DND-41 (cell line): Measurements from ENCODE around the gene ZNF629.

Source experiments
- ATAC-seq: fragments of 200-7000 bp; cut with Tn5 transposase; 3 replicates; pipeline ENCODE4 v1.9.1; 2021; ENCODE audit warnings: low read depth; ENCODE audit not compliant: insufficient read depth
- DNase-seq: peaks from one replicate; pipeline ENCODE4 v3.0.0-alpha.2; 2020
- H2AFZ ChIP-seq: 2 replicates; pipeline ENCODE4 v1.6.0; 2012; ENCODE audit warnings: low read depth, low read length
- H3K27ac ChIP-seq: 2 replicates; pipeline ENCODE4 v1.5.1; 2012; ENCODE audit warnings: low read length, inconsistent platforms
- H3K27me3 ChIP-seq: fragments of 200-600 bp; sonication (generic); 2 replicates; pipeline ENCODE4 v1.6.0; 2012; ENCODE audit warnings: low read length, mild to moderate bottlenecking, inconsistent platforms; ENCODE audit not compliant: insufficient read depth, poor library complexity
- H3K36me3 ChIP-seq: 2 replicates; pipeline ENCODE4 v1.5.1; 2012; ENCODE audit warnings: low read length, inconsistent platforms; ENCODE audit not compliant: insufficient read depth
- H3K4me1 ChIP-seq: 2 replicates; pipeline ENCODE4 v1.5.1; 2012; ENCODE audit warnings: mild to moderate bottlenecking, low read length; ENCODE audit not compliant: insufficient read depth
- H3K4me2 ChIP-seq: 2 replicates; pipeline ENCODE4 v1.6.0; 2012; ENCODE audit warnings: mild to moderate bottlenecking, moderate library complexity, low read length, inconsistent platforms; ENCODE audit not compliant: insufficient read depth
- H3K4me3 ChIP-seq, 2 experiments: fragments of 200-600 bp in 1 of 2; shearing (Covaris generic) in 1 of 2; 2 replicates each; pipeline ENCODE4 v1.5.1; 2012 to 2016; ENCODE audit warnings: inconsistent platforms in 2 of 2, low read length in 2 of 2, mild to moderate bottlenecking in 2 of 2, low read depth in 1 of 2, moderate library complexity in 1 of 2
- H3K79me2 ChIP-seq: 2 replicates; pipeline ENCODE4 v1.6.0; 2012; ENCODE audit warnings: low read length, inconsistent platforms; ENCODE audit not compliant: insufficient read depth
- H3K9ac ChIP-seq: 2 replicates; pipeline ENCODE4 v1.6.0; 2012; ENCODE audit warnings: low read depth, mild to moderate bottlenecking, inconsistent platforms, low read length, moderate library complexity
- H3K9me3 ChIP-seq: 2 replicates; pipeline ENCODE4 v1.5.1; 2012; ENCODE audit warnings: low read length, moderate library complexity, mild to moderate bottlenecking, inconsistent platforms; ENCODE audit not compliant: insufficient read depth, severe bottlenecking
- H4K20me1 ChIP-seq: 2 replicates; pipeline ENCODE4 v1.6.0; 2012; ENCODE audit warnings: low read length; ENCODE audit not compliant: insufficient read depth
- EZH2 ChIP-seq: IDR thresholded peaks from 3 replicates; pipeline ENCODE4 v1.6.1; 2012; ENCODE audit warnings: borderline replicate concordance, low read depth, mild to moderate bottlenecking, moderate library complexity, low read length, inconsistent platforms; ENCODE audit not compliant: severe bottlenecking
- TF ChIP-seq, protein P1 (sequence below): IDR thresholded peaks from 2 replicates; pipeline ENCODE4 v1.5.1; 2012; ENCODE audit warnings: borderline replicate concordance, low read length, moderate library complexity, mild to moderate bottlenecking; ENCODE audit not compliant: poor library complexity, severe bottlenecking; ENCODE audit errors: extremely low read depth

ZNF629 gene

DNA sequence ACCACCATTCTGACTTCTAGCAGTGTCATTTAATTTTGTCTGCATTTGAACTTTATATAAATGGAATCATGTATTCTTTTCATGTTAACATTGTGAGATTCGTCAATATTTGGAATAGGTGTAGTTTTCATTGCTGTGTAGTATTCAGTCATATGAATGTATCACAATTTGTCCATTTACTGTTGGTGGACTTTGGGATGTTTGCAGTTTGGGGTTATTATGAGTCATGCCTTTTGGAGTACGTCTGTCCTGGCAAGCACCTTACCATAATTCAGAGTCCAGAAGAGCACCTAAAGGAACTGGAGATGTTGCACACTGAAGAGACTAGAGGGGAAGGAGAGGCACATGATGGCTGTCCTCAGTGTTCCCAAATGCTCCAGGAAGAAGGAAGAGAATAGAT lies 41.9 kb downstream of the ZNF629 start:
- no peaks in the 10 kb centered on the region for H3K27me3 ChIP-seq
- H3K36me3 ChIP-seq: peaks cover 39% of the 10 kb centered on the region
- no peak for TF ChIP-seq EZH2
- TF ChIP-seq, protein P1, sequence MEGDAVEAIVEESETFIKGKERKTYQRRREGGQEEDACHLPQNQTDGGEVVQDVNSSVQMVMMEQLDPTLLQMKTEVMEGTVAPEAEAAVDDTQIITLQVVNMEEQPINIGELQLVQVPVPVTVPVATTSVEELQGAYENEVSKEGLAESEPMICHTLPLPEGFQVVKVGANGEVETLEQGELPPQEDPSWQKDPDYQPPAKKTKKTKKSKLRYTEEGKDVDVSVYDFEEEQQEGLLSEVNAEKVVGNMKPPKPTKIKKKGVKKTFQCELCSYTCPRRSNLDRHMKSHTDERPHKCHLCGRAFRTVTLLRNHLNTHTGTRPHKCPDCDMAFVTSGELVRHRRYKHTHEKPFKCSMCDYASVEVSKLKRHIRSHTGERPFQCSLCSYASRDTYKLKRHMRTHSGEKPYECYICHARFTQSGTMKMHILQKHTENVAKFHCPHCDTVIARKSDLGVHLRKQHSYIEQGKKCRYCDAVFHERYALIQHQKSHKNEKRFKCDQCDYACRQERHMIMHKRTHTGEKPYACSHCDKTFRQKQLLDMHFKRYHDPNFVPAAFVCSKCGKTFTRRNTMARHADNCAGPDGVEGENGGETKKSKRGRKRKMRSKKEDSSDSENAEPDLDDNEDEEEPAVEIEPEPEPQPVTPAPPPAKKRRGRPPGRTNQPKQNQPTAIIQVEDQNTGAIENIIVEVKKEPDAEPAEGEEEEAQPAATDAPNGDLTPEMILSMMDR: no peak
- no peak overlapping the region for H3K4me2 ChIP-seq
- H4K20me1 ChIP-seq: peaks cover 9% of the 10 kb centered on the region; the same call in 1 of the 2 replicates
- H3K4me1 ChIP-seq: peaks cover 21% of the 10 kb centered on the region
- H3K9me3 ChIP-seq: no peaks in the 10 kb centered on the region
- ATAC-seq: no peak
- H3K27ac ChIP-seq: no peak overlapping the region
- H2AFZ ChIP-seq: no peak overlapping the region
- no peak overlapping the region for H3K4me3 ChIP-seq
- H3K79me2 ChIP-seq: peaks cover 17% of the 10 kb centered on the region
- no peak for DNase-seq
- H3K9ac ChIP-seq: no peak overlapping the region

DNA sequence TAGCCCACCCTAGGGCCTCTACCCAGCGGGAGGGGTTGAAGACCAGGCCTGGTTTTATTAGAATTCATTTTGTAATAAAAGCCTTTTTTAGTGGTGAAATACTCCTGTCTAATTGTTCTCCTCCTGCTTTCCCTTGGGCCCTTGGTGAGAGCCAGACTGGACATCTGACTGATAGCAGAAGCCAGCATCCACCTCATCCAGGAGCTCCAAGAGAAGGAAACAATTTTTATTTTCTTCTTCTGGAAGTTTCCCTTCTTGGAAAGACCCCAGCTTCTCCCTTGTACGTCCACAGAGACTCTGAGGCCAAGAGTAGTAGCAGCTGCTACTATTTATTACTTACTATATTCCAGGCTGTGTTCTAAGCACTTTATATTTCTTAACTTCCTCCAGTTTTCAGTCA lies 42.8 kb downstream of the ZNF629 start:
- Histone ChIP-seq H3K79me2 (peaks cover 8% of the 10 kb centered on the region), H3K4me2 (no peak overlapping the region), H3K4me1 (peaks cover 12% of the 10 kb centered on the region), H3K9me3 (no peaks in the 10 kb centered on the region), H3K36me3 (peaks cover 43% of the 10 kb centered on the region), H3K27ac (no peak overlapping the region), H4K20me1 (peaks cover 10% of the 10 kb centered on the region), H2AFZ (no peak overlapping the region), H3K9ac (no peak overlapping the region), H3K27me3 (no peaks in the 10 kb centered on the region), H3K4me3 (no peak overlapping the region)
- ATAC-seq: no peak
- DNase-seq: no peak
- TF ChIP-seq EZH2: no peak
- TF ChIP-seq, protein P1: no peak

DNA sequence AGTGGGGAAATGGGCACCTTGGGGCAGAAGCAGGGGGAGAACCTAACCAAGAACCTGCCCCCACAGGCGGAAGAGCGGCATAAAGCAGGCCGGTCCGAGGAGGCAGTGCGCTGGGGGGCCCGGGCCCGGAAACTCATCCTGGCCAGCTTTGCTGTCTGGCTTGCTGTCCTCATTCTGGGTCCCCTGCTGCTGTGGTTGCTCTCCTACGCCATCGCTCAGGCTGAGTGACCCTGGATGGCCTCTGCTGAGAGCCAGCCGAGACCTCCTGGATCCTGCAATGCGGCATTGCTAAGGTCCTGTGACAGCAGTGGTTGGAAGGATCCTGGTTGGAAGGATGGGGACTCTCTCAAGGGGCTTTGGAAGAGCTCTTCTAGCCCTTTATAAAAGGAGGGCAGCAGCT lies 43.3 kb downstream of the ZNF629 start:
- Histone ChIP-seq H3K27me3 (no peaks in the 10 kb centered on the region), H3K4me1 (peaks cover 10% of the 10 kb centered on the region), H2AFZ (no peak overlapping the region), H3K4me2 (no peak overlapping the region), H3K9me3 (no peaks in the 10 kb centered on the region), H3K36me3 (peaks cover 48% of the 10 kb centered on the region), H4K20me1 (peaks cover 13% of the 10 kb centered on the region), H3K9ac (no peak overlapping the region), H3K79me2 (peaks cover 5% of the 10 kb centered on the region), H3K4me3 (no peak overlapping the region), H3K27ac (no peak overlapping the region)
- no peak for DNase-seq
- no peak for ATAC-seq
- TF ChIP-seq, protein P1: no peak
- TF ChIP-seq EZH2: no peak

DNA sequence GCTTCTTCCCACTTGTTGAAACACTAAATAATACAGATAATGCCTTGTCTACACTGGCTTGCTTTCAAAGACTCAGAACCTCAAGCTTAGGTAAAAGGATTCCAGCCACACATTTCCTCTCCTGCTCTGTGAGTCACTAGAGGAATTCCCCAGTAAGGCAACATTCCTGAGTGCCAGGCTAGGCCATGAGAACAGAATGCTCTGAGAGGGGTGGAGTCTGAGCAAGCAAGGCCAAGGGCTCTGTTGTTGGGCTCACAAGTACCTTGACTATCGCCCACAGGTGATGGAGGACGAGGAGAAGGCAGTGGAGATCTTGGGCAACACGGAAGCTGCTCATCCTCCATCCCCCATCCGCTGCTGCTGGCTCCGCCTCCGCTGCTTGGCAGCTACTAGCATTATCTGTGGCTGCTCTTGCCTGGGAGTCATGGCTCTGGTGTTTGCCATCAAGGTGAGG lies 45.5 kb downstream of the ZNF629 start:
- peaks cover 70% of the 10 kb centered on the region for H3K36me3 ChIP-seq
- ATAC-seq: no peak
- no peak for DNase-seq

More for the DNA sequence above, 45.5 kb downstream of the ZNF629 start:
- no peak overlapping the region for H2AFZ ChIP-seq
- H3K27ac ChIP-seq: no peak overlapping the region
- no peak overlapping the region for H3K9ac ChIP-seq
- H3K27me3 ChIP-seq: no peaks in the 10 kb centered on the region
- no peak overlapping the region for H3K4me2 ChIP-seq
- no peak overlapping the region for H3K4me3 ChIP-seq
- H3K4me1 ChIP-seq: no peaks in the 10 kb centered on the region
- H4K20me1 ChIP-seq: peaks cover 19% of the 10 kb centered on the region
- H3K79me2 ChIP-seq: no peaks in the 10 kb centered on the region
- no peaks in the 10 kb centered on the region for H3K9me3 ChIP-seq
- TF ChIP-seq EZH2: no peak
- TF ChIP-seq, protein P1: no peak
